IMR-90 (cell line): ENCODE measurements around the gene PPP3CA. TPM values are rescaled to one million over a fixed set of nuclear protein-coding genes. Genes with fewer than 3 reads are reported as not detected.

Experiments
- ATAC-seq: fragments of 200-7000 bp; cut with Tn5 transposase; 2 replicates; pipeline ENCODE4 v1.9.1; 2020; ENCODE audit warnings: low read depth, mild to moderate bottlenecking, moderate library complexity
- BruUV-seq: library from RNA; stranded (reverse); fragments of 400-500 nt; replicated peaks from 2 replicates; lab custom pipeline; 2021; lab: Mats Ljungman, UMichigan
- CTCF ChIA-PET: fragments of 300-600 bp; formaldehyde crosslinking; extraction: SDS; loops from one replicate; lab custom pipeline; 2021; ENCODE audit warnings: antibody characterized with exemption; lab: Yijun Ruan, JAX
- POLR2A ChIA-PET: fragments of 300-600 bp; sonication (Branson Sonifier 250); formaldehyde crosslinking; loops from one replicate; lab custom pipeline; 2022; ENCODE audit warnings: antibody characterized with exemption; ENCODE audit not compliant: unreplicated experiment; lab: Charles Lee
- DNase-seq: peaks from one replicate; pipeline ENCODE4 v3.0.0; 2013
- H2AFZ ChIP-seq: replicated peaks from 2 replicates; pipeline ENCODE3; 2013; ENCODE audit warnings: low read length, mild to moderate bottlenecking; ENCODE audit not compliant: poor library complexity
- H2AK5ac ChIP-seq: 2 replicates; pipeline ENCODE4 v1.6.1; 2013; ENCODE audit warnings: low read depth, low read length, inconsistent platforms
- H2AK9ac ChIP-seq: replicated peaks from 2 replicates; pipeline ENCODE3; 2013; ENCODE audit warnings: mild to moderate bottlenecking, low read depth, low read length, moderate library complexity; ENCODE audit not compliant: poor library complexity
- H2BK120ac ChIP-seq: 2 replicates; pipeline ENCODE4 v1.6.1; 2013; ENCODE audit warnings: low read depth, low read length, inconsistent platforms
- H2BK15ac ChIP-seq: 3 replicates; pipeline ENCODE4 v1.6.1; 2013; ENCODE audit warnings: low read depth, low read length, inconsistent platforms
- H2BK20ac ChIP-seq: 2 replicates; pipeline ENCODE4 v1.6.1; 2013; ENCODE audit warnings: low read depth, mild to moderate bottlenecking, inconsistent platforms, low read length, moderate library complexity
- H2BK5ac ChIP-seq: 2 replicates; pipeline ENCODE4 v1.6.1; 2013; ENCODE audit warnings: mild to moderate bottlenecking, low read depth, low read length, inconsistent platforms; ENCODE audit not compliant: poor library complexity, severe bottlenecking
- H3K14ac ChIP-seq: replicated peaks from 2 replicates; pipeline ENCODE4 v1.6.1; 2013; ENCODE audit warnings: low read depth, low read length, inconsistent platforms
- H3K18ac ChIP-seq: 2 replicates; pipeline ENCODE4 v1.6.1; 2013; ENCODE audit warnings: low read depth, low read length, control low read depth
- H3K23ac ChIP-seq: 2 replicates; pipeline ENCODE4 v1.6.1; 2013; ENCODE audit warnings: low read depth, low read length, inconsistent platforms
- H3K27ac ChIP-seq: 2 replicates; pipeline ENCODE4 v1.5.1; 2013; ENCODE audit warnings: mild to moderate bottlenecking, control low read depth, low read length; ENCODE audit not compliant: insufficient read depth
- H3K27me3 ChIP-seq: 2 replicates; pipeline ENCODE4 v1.6.1; 2013; ENCODE audit warnings: low read length; ENCODE audit not compliant: control insufficient read depth, insufficient read depth
- H3K36me3 ChIP-seq: 2 replicates; pipeline ENCODE4 v1.6.1; 2013; ENCODE audit warnings: low read length, mixed read lengths; ENCODE audit not compliant: control insufficient read depth, insufficient read depth
- H3K4ac ChIP-seq: 2 replicates; pipeline ENCODE4 v1.6.1; 2013; ENCODE audit warnings: low read depth, low read length, inconsistent platforms
- H3K4me1 ChIP-seq: 2 replicates; pipeline ENCODE4 v1.6.1; 2013; ENCODE audit warnings: low read length, mixed read lengths; ENCODE audit not compliant: control insufficient read depth, insufficient read depth
- H3K4me2 ChIP-seq: 2 replicates; pipeline ENCODE4 v1.6.1; 2013; ENCODE audit warnings: low read depth, mild to moderate bottlenecking, control low read depth, low read length, moderate library complexity
- H3K4me3 ChIP-seq: 2 replicates; pipeline ENCODE4 v1.5.1; 2013; ENCODE audit warnings: low read depth, mild to moderate bottlenecking, control low read depth, low read length, moderate library complexity; ENCODE audit not compliant: insufficient read depth
- H3K56ac ChIP-seq: 2 replicates; pipeline ENCODE4 v1.6.1; 2013; ENCODE audit warnings: low read length, inconsistent platforms; ENCODE audit not compliant: insufficient read depth; ENCODE audit errors: extremely low read depth
- H3K79me1 ChIP-seq, 2 experiments: 2 replicates each; pipeline ENCODE4 v1.6.1; 2013; ENCODE audit warnings: low read length in 2 of 2, inconsistent platforms in 1 of 2, low read depth in 1 of 2
- H3K9ac ChIP-seq: 2 replicates; pipeline ENCODE4 v1.6.1; 2013; ENCODE audit warnings: low read depth, low read length, control low read depth
- H3K9me1 ChIP-seq: 2 replicates; pipeline ENCODE4 v1.6.1; 2013; ENCODE audit warnings: low read length, inconsistent platforms; ENCODE audit not compliant: insufficient read depth
- H3K9me3 ChIP-seq: 2 replicates; pipeline ENCODE4 v1.6.1; 2013; ENCODE audit warnings: low read length; ENCODE audit not compliant: control insufficient read depth, insufficient read depth
- H4K20me1 ChIP-seq: 2 replicates; pipeline ENCODE4 v1.6.1; 2013; ENCODE audit warnings: low read length, inconsistent platforms; ENCODE audit not compliant: insufficient read depth
- H4K5ac ChIP-seq: 2 replicates; pipeline ENCODE4 v1.6.1; 2013; ENCODE audit warnings: mild to moderate bottlenecking, low read depth, low read length, control low read depth
- H4K8ac ChIP-seq, 2 experiments: 2 replicates each; pipeline ENCODE4 v1.6.1; 2013; ENCODE audit warnings: low read depth in 2 of 2, low read length in 2 of 2, control low read depth in 1 of 2, inconsistent platforms in 1 of 2
- H4K91ac ChIP-seq: 2 replicates; pipeline ENCODE4 v1.6.1; 2013; ENCODE audit warnings: low read depth, low read length, inconsistent platforms; ENCODE audit not compliant: insufficient read depth
- BHLHE40 ChIP-seq: fragments of 150-350 bp; IDR thresholded peaks from 2 replicates; pipeline ENCODE4 v1.6.1; 2016; ENCODE audit warnings: mild to moderate bottlenecking, low read depth, low read length
- CTCF ChIP-seq: conservative IDR thresholded peaks from 2 replicates; pipeline ENCODE4 v1.5.1; 2012; ENCODE audit warnings: mild to moderate bottlenecking, low read depth, low read length, improper control_type of control experiment
- ELK1 ChIP-seq: fragments of 150-350 bp; IDR thresholded peaks from 2 replicates; pipeline ENCODE4 v1.6.1; 2016; ENCODE audit warnings: low read depth, mild to moderate bottlenecking, low read length, moderate library complexity, borderline replicate concordance
- MAFK ChIP-seq: IDR thresholded peaks from 2 replicates; pipeline ENCODE4 v1.6.1; 2012; ENCODE audit warnings: low read depth, low read length, improper control_type of control experiment
- MAZ ChIP-seq: IDR thresholded peaks from 2 replicates; pipeline ENCODE4 v1.6.1; 2012; ENCODE audit warnings: low read depth, mild to moderate bottlenecking, low read length, improper control_type of control experiment, moderate library complexity, borderline replicate concordance
- RCOR1 ChIP-seq: IDR thresholded peaks from 2 replicates; pipeline ENCODE4 v1.6.1; 2012; ENCODE audit warnings: mild to moderate bottlenecking, low read length, improper control_type of control experiment; ENCODE audit not compliant: insufficient replicate concordance
- RFX5 ChIP-seq: IDR thresholded peaks from 2 replicates; pipeline ENCODE4 v1.8.0; 2012; ENCODE audit warnings: low read depth, mild to moderate bottlenecking, low read length, moderate library complexity
- SMC3 ChIP-seq: fragments of 150-350 bp; IDR thresholded peaks from 2 replicates; pipeline ENCODE4 v1.6.1; 2016; ENCODE audit warnings: low read depth, mild to moderate bottlenecking, antibody characterized with exemption, low read length, moderate library complexity
- USF2 ChIP-seq: fragments of 150-350 bp; IDR thresholded peaks from 2 replicates; pipeline ENCODE4 v1.6.1; 2017; ENCODE audit warnings: mild to moderate bottlenecking, antibody characterized with exemption, low read length, low read depth
- WGBS, 2 experiments: methylation state at CpG; one replicate each; pipeline versions ENCODE4 v1.1.5 to v1.1.7; 2013; ENCODE audit warnings: missing lambda C conversion rate in 2 of 2; ENCODE audit not compliant: insufficient read length in 1 of 2; ENCODE audit errors: extremely low coverage in 2 of 2; 5-methylcytosine and 5-hydroxymethylcytosine counted together
- dilution Hi-C: fragments of 300-500 bp; cut with HindIII; formaldehyde crosslinking; loops from one replicate; pipeline ENCODE4 v1.14.3; 2018; ENCODE audit warnings: low sequenced_read_pairs; ENCODE audit not compliant: unreplicated experiment
- in situ Hi-C: fragments of 300-500 bp; cut with MboI; formaldehyde crosslinking; loops from 3 replicates; pipeline ENCODE4 v1.14.3; 2019; ENCODE audit warnings: low sequenced_read_pairs, inconsistent platforms, mixed read lengths
- intact Hi-C: fragments of 100-400 bp; cut with micrococcal nuclease; formaldehyde crosslinking; loops from 2 replicates; pipeline ENCODE4 v1.10.0; 2022
- polyA plus RNA-seq, 3 experiments: library from polyadenylated mRNA; depleted of rRNA; stranded (reverse); fragments of >200 nt; gene quantifications; 2 replicates each; pipeline ENCODE4 v1.2.3, GENCODE V29; 2012; ENCODE audit warnings: low replicate concordance in 1 of 3
- total RNA-seq: library from RNA; depleted of rRNA; stranded (reverse); fragments of >200 nt; gene quantifications from 2 replicates; pipeline ENCODE4 v1.2.3, GENCODE V29; 2012

Gene PPP3CA
- total and polyA plus RNA-seq, 2 of the 4 experiments (the other 2 are of a cell fraction) = 14.5 to 48.6 TPM

GRCh38 chr4:101044766-101045165 lies 302.6 kb downstream of the PPP3CA start:
- Histone ChIP-seq H3K79me1 (no peaks in the 10 kb centered on the region; a peak in 1 of 4 replicates), H3K18ac (no peak overlapping the region), H3K56ac (no peak overlapping the region), H2BK15ac (no peak overlapping the region), H2AFZ (no peak overlapping the region), H2BK5ac (no peak overlapping the region), H4K5ac (no peak overlapping the region), H3K4me2 (no peak overlapping the region), H3K14ac (no peak overlapping the region), H3K27me3 (no peaks in the 10 kb centered on the region), H2BK20ac (no peak overlapping the region), H4K8ac (no peak overlapping the region), H2AK5ac (no peak overlapping the region), H3K9me3 (no peaks in the 10 kb centered on the region), H3K4ac (no peak overlapping the region), H4K20me1 (no peaks in the 10 kb centered on the region), H3K9me1 (no peaks in the 10 kb centered on the region), H3K23ac (no peak overlapping the region), H3K4me3 (no peak overlapping the region), H3K27ac (no peak overlapping the region), H4K91ac (no peak overlapping the region), H2AK9ac (no peak overlapping the region), H3K36me3 (peaks cover 1% of the 10 kb centered on the region; the same call in 1 of the 2 replicates), H3K9ac (no peak overlapping the region), H3K4me1 (no peaks in the 10 kb centered on the region), H2BK120ac (no peak overlapping the region)
- dilution Hi-C loops (no loop called here), in situ Hi-C loops (no loop called here), intact Hi-C loops (no loop called here)
- no peak for ATAC-seq
- POLR2A ChIA-PET = no interaction called here
- BruUV-seq = no TSS peak
- no peak for DNase-seq
- WGBS, 2 experiments = 80% methylated on average over 1 of the region's 1 CpG; no CpG with 5 or more reads in 1 of the 2 experiments
- TF ChIP-seq BHLHE40 = no peak
- TF ChIP-seq USF2 = no peak
- TF ChIP-seq SMC3 = no peak
- no peak for TF ChIP-seq MAZ
- no peak for TF ChIP-seq MAFK
- TF ChIP-seq RFX5 = no peak
- TF ChIP-seq RCOR1 = no peak
- TF ChIP-seq CTCF = no peak
- no peak for TF ChIP-seq ELK1
- CTCF ChIA-PET = no interaction called here
